NCI-H1092 treated with DMSO at 0.1 percent for 48 hours (cell line): ENCODE measurements around the gene FEN1.

Experiments used
- DNase-seq: peaks from one replicate; lab custom pipeline; 2025; lab: John Stamatoyannopoulos, UW

FEN1 gene

GRCh38 chr11:61756452-61757212 is 36.1 kb upstream of the FEN1 start:
- DNase-seq, result no peak

- DNase-seq, result no peak
These were observed 35.4 kb upstream of the FEN1 start for GRCh38 chr11:61757213-61757862.

- no peak for DNase-seq
These were observed 31.8 kb upstream of the FEN1 start for GRCh38 chr11:61760946-61761345.

GRCh38 chr11:61761440-61762222 is 31.1 kb upstream of the FEN1 start:
- DNase-seq, result no peak

- DNase-seq, result no peak
These were observed 30.5 kb upstream of the FEN1 start for GRCh38 chr11:61762223-61762615.

GRCh38 chr11:61762798-61763197 is 29.9 kb upstream of the FEN1 start:
- no peak for DNase-seq

- DNase-seq, result no peak
These were observed 28.6 kb upstream of the FEN1 start for GRCh38 chr11:61763930-61764605.

- DNase-seq, result no peak
These were observed 28.0 kb upstream of the FEN1 start for GRCh38 chr11:61764606-61765260.

- DNase-seq, result no peak
These were observed 27.0 kb upstream of the FEN1 start for GRCh38 chr11:61765550-61766253.

GRCh38 chr11:61766353-61766841 is 26.3 kb upstream of the FEN1 start:
- DNase-seq, result no peak

GRCh38 chr11:61768376-61769076 is 24.2 kb upstream of the FEN1 start:
- DNase-seq, result no peak

- no peak for DNase-seq
These were observed 23.4 kb upstream of the FEN1 start for GRCh38 chr11:61769169-61769920.

GRCh38 chr11:61769946-61770683 is 22.6 kb upstream of the FEN1 start:
- no peak for DNase-seq

- no peak for DNase-seq
These were observed 21.4 kb upstream of the FEN1 start for GRCh38 chr11:61771195-61771894.

GRCh38 chr11:61771985-61772455 is 20.7 kb upstream of the FEN1 start:
- DNase-seq, result no peak

GRCh38 chr11:61773356-61773755 is 19.4 kb upstream of the FEN1 start:
- no peak for DNase-seq

- no peak for DNase-seq
These were observed 18.9 kb upstream of the FEN1 start for GRCh38 chr11:61773809-61774208.

GRCh38 chr11:61774411-61774810 is 18.3 kb upstream of the FEN1 start:
- DNase-seq, result no peak
